Hepatocyte (in vitro differentiated cells): ENCODE results near the gene TTC8.

ENCODE experiments used
- CTCF ChIP-seq: fragments of 200-600 bp; sonication (generic); IDR thresholded peaks from 2 replicates; pipeline ENCODE4 v1.5.1; 2016; ENCODE audit warnings: antibody characterized with exemption, mild to moderate bottlenecking; ENCODE audit not compliant: poor library complexity
- EZH2 ChIP-seq: fragments of 200-600 bp; sonication (generic); IDR thresholded peaks from 2 replicates; pipeline ENCODE4 v1.6.1; 2016; ENCODE audit warnings: antibody characterized with exemption, mild to moderate bottlenecking, borderline replicate concordance
- EZH2phosphoT487 ChIP-seq: fragments of 200-600 bp; sonication (generic); IDR thresholded peaks from one replicate; pipeline ENCODE4 v1.6.1; 2018; ENCODE audit warnings: antibody characterized with exemption, mild to moderate bottlenecking, low read depth, moderate library complexity; ENCODE audit not compliant: unreplicated experiment, severe bottlenecking

DNA sequence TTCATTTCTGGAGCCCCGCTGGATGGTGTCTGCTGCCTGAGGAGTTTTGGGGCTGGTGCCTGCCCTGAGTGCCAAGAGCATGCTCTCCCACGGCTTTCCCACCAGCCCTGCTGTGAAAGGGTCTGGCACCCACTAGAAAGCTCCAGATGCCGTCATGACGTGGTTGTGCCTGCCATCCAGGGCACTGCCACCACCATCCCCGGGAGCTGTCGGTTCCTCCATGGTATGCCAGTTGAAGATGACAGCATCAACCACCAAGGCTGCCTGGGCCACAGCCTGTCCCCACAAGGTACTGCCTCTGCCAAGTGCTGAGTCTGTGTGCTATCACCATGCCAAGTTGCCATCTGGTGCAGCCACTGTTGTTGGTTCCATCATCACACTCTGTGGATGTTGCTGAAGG lies 85.9 kb downstream of the TTC8 start:
- TF ChIP-seq EZH2phosphoT487 (no peak), CTCF (no peak), EZH2 (no peak)
